Stimulated activated CD4-positive, alpha-beta T cell treated with anti-CD3 and anti-CD28 coated beads, Interleukin-1b, Interleukin-23, amount 100 ng/mL, for 24 hours (primary cell): Measurements from ENCODE around the gene CTU1.
"Not testable (repeated sequence)": the region's sequence is repeated elsewhere in the genome, so short reads cannot be mapped to it uniquely, and the experiment has no call there.

Experiments used
- DNase-seq, 4 experiments: peaks; one replicate each; pipeline ENCODE4 v3.0.0-alpha.2; 2020; ENCODE audit warnings: low read depth in 4 of 4, low spot score in 1 of 4

The CTU1 gene

DNA sequence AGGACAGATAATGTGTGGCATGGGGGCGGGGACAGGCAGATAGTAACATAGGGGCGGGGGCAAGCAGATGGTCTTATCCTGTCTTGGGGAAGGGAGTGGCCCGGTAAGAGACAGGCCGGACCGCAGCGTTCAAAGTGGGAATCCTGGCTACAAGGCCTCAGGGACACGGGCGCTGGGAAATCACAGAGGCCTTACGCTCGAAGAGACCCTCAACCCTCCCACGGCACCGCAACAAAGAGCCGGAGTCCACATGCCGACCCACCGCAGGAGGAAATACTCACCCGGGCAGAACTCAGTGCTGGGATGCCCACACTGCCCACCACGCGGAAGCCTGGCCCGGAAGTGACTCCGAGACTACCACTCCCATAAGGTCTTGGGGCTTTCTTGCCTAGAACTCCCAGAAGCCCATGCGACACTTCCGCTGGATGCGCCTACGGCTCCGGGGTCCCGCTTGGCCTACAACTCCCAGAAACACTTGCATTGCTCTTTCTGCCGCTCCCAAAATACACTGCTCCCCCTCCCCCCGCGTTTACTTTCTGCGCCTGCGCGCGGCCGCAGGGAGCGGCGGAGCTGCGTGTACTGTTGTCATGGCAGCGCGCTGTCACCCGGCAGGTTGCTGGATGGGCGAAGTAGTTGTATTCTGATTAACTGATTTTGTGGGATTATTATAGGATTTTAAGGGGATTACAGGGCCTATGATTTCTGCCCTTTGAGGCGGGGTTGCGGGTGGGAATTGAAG is at the start of gene CTU1:
Gene CTU1, minus strand, starts transcription at position 344 of the 739 bp plus-strand sequence. CDS start 3,840 bp downstream, outside the sequence.
- peak; percentile 93 to 97 (median 95) for DNase-seq

DNA sequence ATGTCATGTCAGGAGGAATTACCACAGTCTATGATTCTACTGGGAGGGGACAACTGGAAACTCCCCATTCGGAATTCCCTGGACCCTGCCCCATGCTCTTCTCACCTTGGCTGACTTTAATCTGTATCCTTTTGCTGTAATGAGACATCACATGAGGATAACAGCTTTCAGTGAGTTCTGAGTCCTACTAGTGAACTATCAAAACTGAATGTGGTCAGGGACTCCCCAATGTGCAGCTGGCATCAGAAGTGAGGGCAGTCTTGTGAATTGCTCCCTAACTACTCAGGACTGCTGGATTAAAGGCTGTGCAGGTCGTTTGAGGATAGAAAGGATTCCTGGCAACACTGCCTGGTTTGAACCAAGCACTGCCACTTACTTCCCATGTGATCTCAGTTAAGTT is 49.1 kb upstream of the CTU1 start:
- no peak for DNase-seq

DNA sequence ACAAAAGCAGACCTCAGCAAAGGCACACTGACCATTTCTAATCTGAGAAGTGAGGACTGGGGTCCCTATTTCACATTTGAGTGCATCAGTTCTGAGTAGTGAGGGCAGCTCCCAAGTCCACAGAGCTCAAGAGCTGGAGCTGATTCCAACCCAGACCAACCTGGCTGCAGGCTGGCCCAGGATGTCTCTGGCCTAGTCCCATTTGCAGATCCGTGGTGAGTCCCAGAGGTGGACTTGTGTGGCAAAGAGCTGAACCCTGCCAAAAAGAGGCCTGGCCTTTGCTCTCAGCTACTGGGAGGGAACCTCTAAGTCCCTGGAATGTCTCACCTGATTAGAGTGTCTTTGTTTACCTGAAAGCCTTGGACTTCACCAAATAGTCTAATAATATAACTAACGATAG is 48.5 kb upstream of the CTU1 start:
- no peak for DNase-seq

DNA sequence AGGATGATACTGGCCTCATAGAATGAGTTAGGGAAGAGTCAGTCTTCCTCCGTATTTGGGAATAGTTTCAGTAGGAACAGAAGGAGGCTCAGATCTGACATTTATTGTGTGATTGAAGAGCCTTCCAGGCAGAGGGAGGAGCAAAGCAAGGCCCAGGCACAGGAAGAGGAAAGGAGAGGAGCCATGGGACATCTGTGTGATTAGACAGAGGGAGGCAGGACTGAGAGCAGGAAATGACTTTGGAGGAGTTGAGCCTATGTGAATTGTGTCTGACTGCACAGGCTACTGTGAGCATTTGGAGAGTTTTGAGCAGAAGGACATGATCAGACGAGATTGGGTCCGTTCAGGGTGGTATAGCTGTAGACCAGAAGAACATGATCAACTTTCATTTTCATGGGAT is 42.4 kb upstream of the CTU1 start:
- DNase-seq: no peak

DNA sequence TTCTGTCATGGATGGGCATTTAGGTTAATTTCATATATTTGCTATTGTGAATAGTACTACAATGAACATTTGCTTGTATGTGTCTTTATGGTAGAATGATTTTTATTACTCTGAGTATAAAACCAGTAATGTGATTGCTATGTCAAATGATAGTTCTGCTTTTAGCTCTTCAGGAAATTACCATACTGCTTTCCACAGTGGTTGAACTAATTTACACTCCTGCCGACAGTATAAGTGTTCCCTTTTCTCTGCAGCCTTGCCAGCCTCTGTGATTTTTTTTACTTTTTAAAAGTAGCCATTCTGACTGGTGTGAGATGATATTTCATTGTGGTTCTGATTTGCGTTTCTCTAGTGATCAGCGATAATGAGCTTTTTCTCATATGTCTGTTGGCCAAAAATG is 40.4 kb upstream of the CTU1 start:
- DNase-seq: no peak

DNA sequence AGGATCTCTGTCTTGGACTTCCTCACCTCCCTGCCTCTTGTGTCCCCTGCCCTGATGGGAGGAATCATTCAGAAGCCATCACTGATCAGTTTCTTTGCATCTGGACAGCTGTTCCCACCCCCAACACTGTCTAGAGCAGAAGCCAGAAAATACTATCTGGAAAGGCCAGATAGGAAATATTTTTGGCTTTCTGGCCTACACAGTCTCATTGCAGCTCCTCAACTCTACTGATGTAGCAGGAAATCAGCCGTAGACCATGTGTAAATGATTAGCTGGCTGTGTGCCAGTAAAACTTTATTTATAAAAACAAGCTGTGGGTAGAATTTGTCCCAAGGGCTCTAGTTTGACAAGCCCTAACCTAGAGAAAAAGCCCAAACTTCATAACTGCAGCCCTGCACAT is 39.5 kb upstream of the CTU1 start:
- DNase-seq: no peak

DNA sequence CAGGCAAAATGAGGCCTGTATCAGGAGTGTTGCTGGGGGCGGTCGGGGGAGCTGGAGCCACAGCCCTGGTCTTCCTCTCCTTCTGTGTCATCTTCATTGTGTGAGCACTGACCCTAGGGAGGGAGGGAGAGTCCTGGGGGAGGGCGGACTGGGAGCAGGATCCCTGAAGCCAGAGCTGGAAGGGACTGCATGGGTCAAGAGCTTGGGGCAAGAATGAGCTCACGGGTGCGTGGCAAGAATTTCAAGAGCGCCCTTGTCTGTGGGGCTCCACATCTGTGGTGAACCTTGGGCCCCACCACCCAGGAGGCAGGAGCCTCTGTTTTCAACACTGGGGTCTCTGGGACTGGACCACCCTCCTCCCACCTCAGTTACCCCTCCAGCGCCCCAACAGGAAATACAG is 38.5 kb upstream of the CTU1 start:
- DNase-seq: no peak

DNA sequence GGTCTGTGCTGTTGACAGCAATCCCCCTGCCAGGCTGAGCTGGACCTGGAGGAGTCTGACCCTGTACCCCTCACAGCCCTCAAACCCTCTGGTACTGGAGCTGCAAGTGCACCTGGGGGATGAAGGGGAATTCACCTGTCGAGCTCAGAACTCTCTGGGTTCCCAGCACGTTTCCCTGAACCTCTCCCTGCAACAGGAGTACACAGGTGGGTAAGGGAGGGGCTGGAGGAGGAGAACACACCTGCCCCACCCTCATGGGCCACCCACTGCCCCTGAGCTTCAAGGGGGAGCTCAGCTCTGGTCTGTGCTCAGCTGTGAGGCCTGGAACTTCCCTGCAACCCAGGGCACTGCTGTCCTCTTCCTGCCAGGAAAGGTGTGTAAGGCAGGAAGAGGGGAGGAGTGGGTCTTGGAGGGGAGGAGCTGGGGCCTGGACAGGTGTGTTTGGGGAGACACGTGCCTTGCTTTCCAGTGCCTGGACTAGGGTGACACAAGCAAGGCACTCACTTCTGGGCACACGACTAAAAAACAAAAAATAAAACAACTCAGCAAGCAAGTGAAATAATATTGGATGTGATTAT is 37.8 kb upstream of the CTU1 start:
- DNase-seq: no peak

DNA sequence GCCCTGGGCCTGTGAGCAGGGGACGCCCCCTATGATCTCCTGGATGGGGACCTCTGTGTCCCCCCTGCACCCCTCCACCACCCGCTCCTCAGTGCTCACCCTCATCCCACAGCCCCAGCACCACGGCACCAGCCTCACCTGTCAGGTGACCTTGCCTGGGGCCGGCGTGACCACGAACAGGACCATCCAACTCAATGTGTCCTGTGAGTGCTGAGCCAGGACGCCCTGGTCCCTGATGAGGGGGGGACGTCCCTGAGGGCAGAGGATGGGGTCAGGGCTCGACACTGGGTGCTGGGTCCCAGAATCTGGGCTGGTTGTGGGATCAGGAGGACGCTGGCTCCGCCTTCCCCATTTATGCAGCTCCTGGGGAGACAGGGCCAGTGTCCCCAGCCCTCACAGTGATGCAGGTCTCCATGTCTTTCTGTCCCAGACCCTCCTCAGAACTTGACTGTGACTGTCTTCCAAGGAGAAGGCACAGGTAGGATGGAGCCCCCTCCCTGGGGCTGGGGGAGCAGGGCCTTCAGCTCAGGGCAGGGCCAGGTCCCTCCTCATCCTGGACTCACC is 36.4 kb upstream of the CTU1 start:
- no peak for DNase-seq

DNA sequence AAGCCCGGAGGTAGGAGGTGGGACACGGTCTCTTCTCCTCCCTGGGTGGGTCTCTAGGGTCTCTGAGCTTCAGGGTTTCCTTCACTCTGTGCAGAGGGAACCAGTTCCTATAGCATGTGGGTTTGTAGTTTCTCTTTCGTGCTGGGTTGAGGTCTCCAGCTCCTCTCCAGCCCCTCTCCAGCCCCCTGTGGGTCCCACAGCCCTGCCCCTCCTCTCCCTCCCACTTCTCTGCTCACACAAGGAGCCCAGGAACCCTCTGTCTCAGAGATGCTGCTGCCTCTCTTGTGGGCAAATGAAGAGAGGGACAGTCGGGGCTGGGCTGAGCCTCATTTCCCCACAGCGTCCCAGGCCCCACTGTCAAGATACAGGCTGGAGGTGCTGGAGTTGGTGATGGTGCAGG is 35.3 kb upstream of the CTU1 start:
- no peak for DNase-seq

DNA sequence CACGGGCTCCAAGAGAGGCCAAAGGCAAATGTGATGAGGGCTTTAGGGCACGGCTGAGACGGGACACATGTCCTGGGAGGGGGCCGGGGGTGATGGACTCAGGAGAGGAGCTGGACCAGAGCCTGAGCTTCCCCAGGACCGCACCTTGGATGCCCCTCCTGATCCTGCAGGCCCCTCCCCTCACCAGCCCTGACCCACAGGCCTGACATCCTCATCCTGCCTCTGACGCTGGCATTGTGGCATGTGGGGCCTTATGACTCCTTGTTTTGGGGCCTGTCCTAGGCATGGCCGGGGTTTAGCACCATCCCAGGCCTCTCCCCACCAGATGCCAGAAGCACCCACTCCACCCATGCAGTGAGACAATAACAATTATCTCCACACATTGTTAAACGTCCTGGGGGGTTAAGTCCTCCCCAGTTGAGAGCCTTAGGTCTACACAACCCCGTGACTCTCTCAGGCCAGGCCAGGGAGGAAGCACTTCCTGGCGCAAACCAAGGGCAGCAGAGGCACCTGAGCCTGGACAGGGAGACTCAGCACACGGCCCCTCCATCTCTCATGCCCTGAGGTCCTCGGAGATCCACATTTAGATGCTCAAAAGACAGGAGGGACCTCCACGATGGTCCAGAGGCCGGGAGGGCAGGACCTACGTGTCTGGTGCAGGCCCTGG is 34.7 kb upstream of the CTU1 start:
- not testable (repeated sequence) for DNase-seq

DNA sequence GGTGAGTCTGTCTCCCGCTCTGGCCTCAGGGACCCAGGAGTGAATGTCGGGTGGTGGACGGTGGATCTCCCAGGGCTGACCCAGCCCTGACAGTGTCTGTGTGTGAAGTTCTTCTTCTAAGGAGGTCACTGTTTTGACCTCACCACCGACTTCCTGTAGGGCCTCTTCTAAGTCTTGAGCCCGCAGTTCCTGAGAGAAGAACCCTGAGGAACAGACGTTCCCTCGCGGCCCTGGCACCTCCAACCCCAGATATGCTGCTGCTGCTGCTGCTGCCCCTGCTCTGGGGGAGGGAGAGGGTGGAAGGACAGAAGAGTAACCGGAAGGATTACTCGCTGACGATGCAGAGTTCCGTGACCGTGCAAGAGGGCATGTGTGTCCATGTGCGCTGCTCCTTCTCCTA is 33.9 kb upstream of the CTU1 start, which contains the start of gene SIGLEC7:
Gene SIGLEC7, plus strand, starts transcription at position 183 of the 400 bp plus-strand sequence. Its CDS starts 69 bp downstream, at position 252.
- no peak for DNase-seq

DNA sequence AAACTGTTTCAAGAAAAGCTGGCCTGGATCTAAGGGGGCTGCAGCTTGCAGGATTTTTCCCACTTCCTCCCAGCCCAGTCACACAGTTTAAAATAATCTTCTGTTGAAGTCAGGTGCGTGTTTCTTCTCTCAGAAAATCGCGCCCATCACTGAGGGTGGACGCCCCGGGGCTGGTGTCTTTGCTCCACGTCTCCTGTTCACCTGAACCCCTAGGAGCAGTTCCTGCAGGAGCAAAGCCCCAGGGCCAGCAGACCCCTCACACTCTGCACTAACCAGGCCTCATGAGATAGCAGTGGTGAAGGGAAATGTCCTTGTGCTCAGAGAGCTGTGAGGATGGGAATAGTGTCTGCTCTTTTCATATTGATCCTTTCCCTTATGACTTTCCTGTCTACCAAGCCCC is 33.0 kb upstream of the CTU1 start:
- no peak for DNase-seq

DNA sequence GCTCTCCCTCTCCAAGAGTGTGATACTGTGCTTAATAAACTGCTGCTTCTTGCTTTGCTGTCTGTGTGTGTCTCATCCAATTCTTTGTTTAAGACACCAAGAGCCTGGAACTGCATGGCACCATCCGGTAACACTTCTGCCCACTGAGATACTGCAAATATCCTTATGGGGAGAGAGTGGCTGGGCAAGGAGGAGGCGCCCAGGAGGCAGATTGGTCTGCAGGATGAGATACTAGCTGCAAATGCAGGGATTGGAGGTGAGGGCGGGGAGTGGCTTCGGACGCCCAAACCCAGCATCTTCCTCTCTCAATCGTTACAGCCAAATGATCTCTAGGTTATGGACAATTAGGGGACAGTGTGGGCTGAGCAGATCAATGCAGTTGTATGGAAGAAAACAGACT is 32.2 kb upstream of the CTU1 start:
- no peak for DNase-seq

DNA sequence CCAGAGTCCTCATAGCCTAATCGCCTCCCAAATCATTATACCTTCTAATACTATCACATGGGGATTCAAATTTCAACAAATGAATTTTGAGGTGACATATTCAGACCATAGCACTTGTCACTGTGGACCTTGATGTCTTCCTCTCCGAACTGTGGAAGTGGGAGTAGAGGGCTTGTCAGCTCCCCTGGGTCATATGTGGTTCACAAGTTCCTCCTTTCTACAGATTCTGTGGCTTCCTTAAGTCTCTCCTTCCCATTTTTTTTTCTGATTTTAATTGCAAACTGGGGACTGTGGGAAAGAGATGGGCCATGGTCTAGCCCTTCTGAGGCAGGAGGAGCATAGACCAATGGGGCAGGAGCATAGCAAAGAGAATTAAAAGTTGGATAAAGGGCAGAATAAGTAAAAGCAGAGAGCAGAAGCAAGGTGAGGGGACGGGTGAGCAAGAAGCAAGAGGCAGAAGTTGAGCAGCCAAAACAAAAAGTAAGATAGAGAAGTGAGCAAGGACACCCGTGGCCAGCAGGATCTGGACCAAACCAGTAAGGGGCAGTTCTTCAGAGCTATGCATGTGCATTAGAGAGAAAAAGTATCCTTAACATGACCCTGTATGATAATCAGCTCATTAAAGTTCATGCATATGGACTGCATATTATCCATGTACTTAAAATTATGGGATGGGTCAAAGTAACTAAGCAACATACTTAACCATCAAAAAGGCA is 31.2 kb upstream of the CTU1 start:
- DNase-seq: no peak

DNA sequence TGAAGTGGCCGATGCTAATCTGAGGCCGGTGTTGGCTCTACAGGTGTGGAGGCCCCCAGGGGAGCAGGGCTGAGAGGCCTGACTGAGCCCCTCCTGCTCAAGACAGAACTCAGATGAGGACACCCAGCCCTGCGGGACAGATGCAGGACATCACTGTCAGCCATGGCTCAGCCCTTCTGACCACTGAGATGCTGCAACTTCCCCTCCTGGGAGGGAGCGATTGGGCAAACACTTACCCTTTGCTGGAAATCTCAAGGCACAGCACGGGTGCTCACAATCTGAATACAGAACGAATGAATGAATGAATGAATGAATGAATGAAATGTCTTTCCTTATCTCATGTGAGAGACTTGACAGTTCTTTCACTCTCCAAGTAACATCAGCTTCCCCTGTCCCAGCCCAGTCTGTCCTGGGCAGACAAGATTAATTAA is 30.4 kb upstream of the CTU1 start:
- no peak for DNase-seq

DNA sequence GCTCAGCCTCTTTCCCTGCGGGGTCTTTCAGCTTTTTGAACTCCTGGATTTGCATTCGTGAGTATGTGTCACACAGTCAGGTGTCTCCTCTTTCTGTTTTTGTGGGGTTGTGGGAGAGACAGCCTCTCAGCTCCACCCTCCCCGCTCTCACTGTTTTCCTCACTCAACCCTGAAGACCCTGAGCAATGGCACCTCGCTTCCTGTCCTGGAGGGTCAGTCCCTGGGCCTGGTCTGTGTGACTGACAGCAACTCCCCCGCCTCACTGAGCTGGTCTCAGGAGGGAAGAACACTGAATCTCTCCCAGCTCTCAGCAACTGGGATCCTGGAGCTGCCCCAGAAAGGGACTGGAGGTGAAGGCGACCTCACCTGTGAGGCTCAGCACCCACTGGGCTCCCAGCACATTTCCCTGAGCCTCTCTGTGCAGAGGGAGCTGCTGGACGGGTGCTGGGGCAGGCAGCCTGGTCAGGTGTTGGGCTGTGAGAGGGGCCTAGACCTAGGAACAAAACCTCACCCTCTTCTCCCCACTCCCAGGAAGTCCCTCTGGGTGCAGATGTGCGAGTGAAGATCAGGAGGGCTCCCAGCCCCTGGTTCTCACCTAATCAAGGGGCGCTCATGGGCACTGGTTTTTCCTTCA is 29.7 kb upstream of the CTU1 start:
- DNase-seq: no peak

DNA sequence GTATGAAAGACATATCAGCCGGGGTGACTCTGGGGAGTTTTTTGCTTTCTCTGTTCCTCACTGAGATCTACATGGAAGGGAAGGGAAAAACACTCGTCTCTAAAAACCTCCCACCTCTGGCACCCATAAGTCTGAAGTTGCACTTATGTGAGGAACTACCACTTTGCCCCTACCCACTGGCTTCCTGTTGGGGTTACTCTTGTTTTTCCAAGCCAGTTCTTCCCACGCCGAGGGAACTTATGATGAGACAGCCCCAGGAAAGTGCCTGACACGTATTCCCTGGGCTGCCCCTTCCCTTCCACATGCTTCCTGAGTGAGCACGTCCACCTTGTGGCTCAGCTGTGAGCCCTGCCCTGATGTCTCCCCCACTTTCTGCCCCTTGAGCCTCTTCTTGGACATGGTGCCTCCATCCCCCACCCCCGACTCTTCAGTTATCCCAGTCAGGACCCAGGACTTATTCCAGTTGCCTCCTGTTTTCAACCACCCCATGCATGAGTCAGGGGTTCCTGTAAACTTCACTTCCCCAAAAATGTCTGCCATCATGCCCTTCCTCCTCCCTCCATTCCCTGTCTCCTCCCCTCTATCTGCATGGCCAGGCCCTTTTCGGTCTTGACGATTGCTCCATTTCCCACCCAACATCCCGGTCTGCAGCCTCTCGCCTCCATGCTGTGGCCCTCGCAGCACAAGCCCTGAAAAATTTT is 28.8 kb upstream of the CTU1 start:
- DNase-seq: no peak

DNA sequence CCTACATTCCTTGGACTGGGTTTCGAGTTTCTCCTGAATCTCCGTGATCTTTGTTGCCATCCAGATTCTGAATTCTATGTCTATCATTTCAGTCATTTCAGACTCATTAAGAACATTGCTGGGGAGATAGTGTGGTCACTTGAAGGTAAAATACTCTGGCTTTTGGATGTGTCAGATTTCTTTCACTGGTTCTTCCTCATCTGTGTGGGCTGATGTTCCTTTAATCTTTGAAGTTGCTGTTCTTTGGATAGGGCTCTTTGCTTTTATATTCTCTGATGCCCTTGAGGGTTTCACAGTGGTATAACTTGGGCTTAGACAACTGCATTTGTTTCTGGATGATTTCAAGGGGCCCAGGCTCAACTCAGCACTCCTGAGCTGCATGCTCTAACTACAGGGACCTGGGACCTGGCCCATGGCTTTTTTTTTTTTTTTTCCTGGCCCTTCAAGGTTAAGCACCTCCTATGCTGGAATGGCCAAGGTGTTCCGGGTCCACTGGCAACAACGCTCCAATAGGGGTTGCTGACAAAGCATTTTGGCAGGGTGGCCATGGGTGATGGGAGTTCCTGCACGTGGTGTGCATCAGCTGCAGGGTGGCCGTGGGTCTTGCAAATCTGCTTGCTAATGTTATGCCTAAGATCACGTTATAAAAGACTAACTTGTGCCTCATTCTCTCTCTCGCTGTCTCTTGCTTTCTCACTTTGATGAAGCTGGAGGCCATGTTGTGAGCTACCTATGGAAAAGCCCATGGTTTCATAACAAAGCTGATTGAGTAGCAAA is 28.0 kb upstream of the CTU1 start:
- DNase-seq: no peak

DNA sequence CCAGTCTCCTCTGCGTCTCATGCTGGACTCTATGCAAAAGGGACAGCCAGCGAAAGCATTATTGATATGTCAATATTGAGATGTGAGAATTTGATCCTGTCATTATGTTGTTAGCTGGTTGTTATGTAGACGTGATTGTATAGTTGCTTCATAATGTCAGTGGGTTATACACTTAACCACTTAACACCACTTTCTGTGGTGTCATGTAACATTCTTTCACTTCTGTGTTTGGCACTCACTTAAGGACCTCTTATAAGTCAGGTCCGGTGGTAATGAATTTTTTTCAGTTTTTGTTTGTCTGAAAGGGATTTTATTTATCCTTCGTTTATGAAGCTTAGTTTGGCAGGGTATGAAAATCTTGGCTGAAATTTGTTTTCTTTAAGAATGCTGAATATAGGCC is 26.8 kb upstream of the CTU1 start:
- DNase-seq: no peak
